HepG2 (cell line): ENCODE data around the gene MYO6. TPM values are rescaled to one million over a fixed set of nuclear protein-coding genes. Genes with fewer than 3 reads are reported as not detected.

ENCODE experiments used
- ATAC-seq: fragments of 200-7000 bp; cut with Tn5 transposase; 3 replicates; pipeline ENCODE4 v1.9.1; 2020; ENCODE audit warnings: mild to moderate bottlenecking, moderate library complexity
- BruUV-seq: library from RNA; stranded (reverse); fragments of 400-500 nt; replicated peaks from 2 replicates; lab custom pipeline; 2021; lab: Mats Ljungman, UMichigan
- CTCF ChIA-PET: fragments of 300-600 bp; formaldehyde crosslinking; extraction: SDS; loops from one replicate; lab custom pipeline; 2021; ENCODE audit warnings: low total read pairs, inconsistent platforms, low intra/inter-chr PET ratio; lab: Yijun Ruan, JAX
- POLR2A ChIA-PET: fragments of 350-600 bp; sonication (Branson Sonifier 250); formaldehyde crosslinking; loops from one replicate; lab custom pipeline; 2020; ENCODE audit warnings: antibody characterized with exemption, inconsistent platforms; lab: Yijun Ruan, JAX
- DNase-seq: peaks from one replicate; pipeline ENCODE4 v3.0.0-alpha.2; 2015; ENCODE audit warnings: low spot score
- FAIRE-seq: peaks from 3 replicates; lab custom pipeline; 2011; peaks lifted over from hg19 to GRCh38; lab: Jason Lieb, UNC
- H2AFZ ChIP-seq: one replicate; pipeline ENCODE4 v1.6.1; 2011; ENCODE audit warnings: low read length, inconsistent platforms
- H3K27ac ChIP-seq: fragments of 300-600 bp; 3 replicates; pipeline ENCODE4 v1.8.0; 2011; ENCODE audit warnings: mixed run types, mild to moderate bottlenecking, mixed read lengths, low read length, inconsistent platforms; ENCODE audit not compliant: insufficient read depth; ENCODE audit errors: extremely low read length
- H3K27me3 ChIP-seq, 2 experiments: fragments of 200-600 bp in 1 of 2; 2 replicates in 1 of 2; 3 replicates in 1 of 2; pipeline versions ENCODE4 v1.6.0 to v1.8.0; 2011; ENCODE audit warnings: low read length in 2 of 2, mild to moderate bottlenecking in 2 of 2, moderate library complexity in 2 of 2, inconsistent platforms in 1 of 2; ENCODE audit not compliant: insufficient read depth in 2 of 2, control insufficient read depth in 1 of 2
- H3K36me3 ChIP-seq, 2 experiments: fragments of 200-600 bp in 1 of 2; replicated peaks in 1 of 2; 2 replicates in 1 of 2; 3 replicates in 1 of 2; pipeline versions ENCODE4 v1.5.1 to v1.8.0; 2011; ENCODE audit warnings: low read length in 2 of 2, inconsistent platforms in 1 of 2; ENCODE audit not compliant: insufficient read depth in 2 of 2, control insufficient read depth in 1 of 2
- H3K4me1 ChIP-seq: 2 replicates; pipeline ENCODE4 v1.5.1; 2012; ENCODE audit warnings: low read length, inconsistent platforms; ENCODE audit not compliant: insufficient read depth
- H3K4me2 ChIP-seq: 2 replicates; pipeline ENCODE4 v1.6.0; 2011; ENCODE audit warnings: low read depth, low read length, inconsistent platforms
- H3K4me3 ChIP-seq, 3 experiments: fragments of 200-600 bp in 1 of 3; sonication (generic), shearing (Covaris generic) in 1 of 3; replicated peaks in 1 of 3; 2 replicates each; pipeline ENCODE4 v1.5.1; 2011 to 2016; ENCODE audit warnings: low read length in 3 of 3, inconsistent platforms in 2 of 3, low read depth in 2 of 3, mild to moderate bottlenecking in 2 of 3, control low read depth in 1 of 3, mixed read lengths in 1 of 3; ENCODE audit not compliant: insufficient read depth in 1 of 3
- H3K79me2 ChIP-seq: one replicate; pipeline ENCODE4 v1.6.1; 2011; ENCODE audit warnings: low read length, inconsistent platforms; ENCODE audit not compliant: insufficient read depth
- H3K9ac ChIP-seq: 2 replicates; pipeline ENCODE4 v1.6.0; 2011; ENCODE audit warnings: mild to moderate bottlenecking, low read depth, low read length, inconsistent platforms; ENCODE audit not compliant: insufficient read depth
- H3K9me3 ChIP-seq: 2 replicates; pipeline ENCODE4 v1.5.1; 2012; ENCODE audit warnings: mild to moderate bottlenecking, low read length
- H4K20me1 ChIP-seq: 2 replicates; pipeline ENCODE4 v1.6.0; 2011; ENCODE audit warnings: inconsistent platforms, mild to moderate bottlenecking, low read length, moderate library complexity; ENCODE audit not compliant: insufficient read depth
- CEBPB ChIP-seq: IDR thresholded peaks from 2 replicates; pipeline ENCODE4 v1.6.1; 2011; ENCODE audit warnings: low read depth, low read length, improper control_type of control experiment, borderline replicate concordance
- KIAA2018 ChIP-seq: sonication (generic); formaldehyde crosslinking; IDR thresholded peaks from 2 replicates; pipeline ENCODE4 v1.5.0; 2020; ENCODE audit warnings: mild to moderate bottlenecking, missing genetic modification reagents, borderline replicate concordance
- WGBS: methylation state at CpG from one replicate; pipeline ENCODE4 v1.1.6; 2017; ENCODE audit warnings: low lambda C conversion rate; 5-methylcytosine and 5-hydroxymethylcytosine counted together
- in situ Hi-C: cut with HindIII; loops from 2 replicates; pipeline ENCODE4 v1.10.0; 2017; ENCODE audit warnings: low pct_unique_long_range_greater_than_20kb; ENCODE audit not compliant: extremely low pct_ligation_motif_present
- intact Hi-C: fragments of 100-400 bp; cut with micrococcal nuclease; formaldehyde crosslinking; loops from one replicate; pipeline ENCODE4 v1.10.0; 2022; ENCODE audit not compliant: unreplicated experiment
- polyA plus RNA-seq, 8 experiments: library from polyadenylated mRNA; depleted of rRNA in 3 of 8; stranded (reverse) in 7 of 8; unstranded in 1 of 8; fragments of >200 nt; fragmentation: Illumina TruSeq in 4 of 8; extraction: Trizol in 4 of 8; gene quantifications; 2 replicates each; pipeline versions ENCODE4 v1.2.1 to v1.2.3, GENCODE V29; 2011 to 2016; ENCODE audit warnings: low read depth in 4 of 8, missing spikeins in 1 of 8, mixed read lengths in 1 of 8; ENCODE audit not compliant: insufficient read depth in 1 of 8
- total RNA-seq, 5 experiments: library from RNA; depleted of rRNA; stranded (reverse); fragments of >200 nt; fragmentation: Illumina TruSeq; extraction: Trizol; gene quantifications; 2 replicates each; pipeline ENCODE4 v1.2.3, GENCODE V29; 2016; ENCODE audit warnings: low read depth in 1 of 5

Gene MYO6
- total and polyA plus RNA-seq, 2 of the 13 experiments (the other 11 are each of a cell fraction or from before 2014, with no cell fraction given): 5.4 to 7.5 TPM

- TF ChIP-seq KIAA2018: no peak
- TF ChIP-seq CEBPB: peak; percentile 27; the same call in 1 of the 2 replicates
- TF ChIP-seq, all 625 proteins: peak for 1
- Histone ChIP-seq H3K9me3 (no peaks in the 10 kb centered on the region), H3K79me2 (peaks cover 2% of the 10 kb centered on the region), H3K4me1 (peaks cover 25% of the 10 kb centered on the region), H3K27ac (no peak overlapping the region), H3K36me3 (no peaks in the 10 kb centered on the region), H3K9ac (no peak overlapping the region), H4K20me1 (no peaks in the 10 kb centered on the region), H3K27me3 (no peaks in the 10 kb centered on the region), H3K4me2 (no peak overlapping the region), H3K4me3 (no peak overlapping the region), H2AFZ (no peak overlapping the region)
- no peak for ATAC-seq
- FAIRE-seq: no peak
- intact Hi-C loops (no loop called here), in situ Hi-C loops (no loop called here)
- ChIA-PET POLR2A (no interaction called here), CTCF (no interaction called here)
- no peak for DNase-seq
- WGBS: 92% methylated on average over 5 of the region's 5 CpGs
- no TSS peak for BruUV-seq
These were observed 6.7 kb downstream of the MYO6 start for GRCh38 chr6:75755704-75756103.
